PFSK-1 (cell line): Measurements from ENCODE around the gene HECTD2.

ENCODE experiments used
- FOXP2 ChIP-seq: optimal IDR thresholded peaks from 2 replicates; pipeline ENCODE3; 2011; ENCODE audit warnings: borderline replicate concordance, control low read depth, inconsistent platforms; ENCODE audit not compliant: insufficient read depth; ENCODE audit errors: extremely low read length, extremely low read depth
- POLR2AphosphoS5 ChIP-seq: IDR thresholded peaks from 2 replicates; pipeline ENCODE4 v1.6.1; 2012; ENCODE audit warnings: low read depth, mild to moderate bottlenecking, control low read depth, low read length, moderate library complexity
- REST ChIP-seq, 2 experiments: IDR thresholded peaks; 2 replicates each; pipeline versions ENCODE4 v1.6.1 to v1.8.0; 2011 to 2012; ENCODE audit warnings: low read depth in 2 of 2, low read length in 2 of 2, control low read depth in 1 of 2, inconsistent platforms in 1 of 2, mild to moderate bottlenecking in 1 of 2, moderate library complexity in 1 of 2; ENCODE audit not compliant: insufficient read depth in 1 of 2
- SIN3A ChIP-seq: IDR thresholded peaks from 2 replicates; pipeline ENCODE4 v1.6.1; 2012; ENCODE audit warnings: mild to moderate bottlenecking, low read length, moderate library complexity, borderline replicate concordance; ENCODE audit not compliant: insufficient read depth
- TAF1 ChIP-seq: IDR thresholded peaks from 2 replicates; pipeline ENCODE4 v1.6.1; 2012; ENCODE audit warnings: low read length, control low read depth, borderline replicate concordance; ENCODE audit not compliant: insufficient read depth

The HECTD2 gene

DNA sequence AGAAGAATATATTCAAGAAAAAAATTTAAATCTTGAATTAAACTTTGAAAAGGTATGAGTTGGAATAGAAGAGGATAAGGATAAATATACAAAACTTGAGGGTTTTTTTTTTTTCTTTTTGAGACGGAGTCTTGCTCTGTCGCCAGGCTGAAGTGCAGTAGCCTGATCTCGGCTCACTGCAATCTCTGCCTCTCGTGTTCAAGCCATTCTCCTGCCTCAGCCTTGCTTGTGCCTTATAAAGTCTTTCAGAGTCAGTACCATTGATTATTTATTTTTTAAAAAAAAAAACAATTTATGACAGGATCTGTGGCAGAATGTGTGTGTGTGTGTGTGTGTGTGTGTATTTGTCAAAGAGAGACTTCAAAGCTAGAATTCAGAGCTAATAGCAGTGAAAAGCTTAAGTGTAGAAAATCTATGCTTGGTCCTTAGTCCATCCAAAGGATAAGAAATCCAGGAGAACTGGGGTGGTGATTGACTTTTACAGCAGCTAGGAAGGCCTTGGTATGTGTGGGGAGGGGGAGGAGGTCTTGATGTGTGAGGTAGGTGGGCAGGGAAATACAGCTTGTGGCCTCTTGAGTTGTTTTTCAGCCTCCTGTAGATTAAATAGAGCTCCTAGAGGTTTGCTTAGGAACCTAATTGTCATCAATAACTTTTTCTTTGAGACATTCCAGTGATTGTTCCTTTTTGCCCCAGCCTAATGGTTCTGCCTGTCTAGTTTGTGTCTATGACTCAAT is 2.4 kb downstream of the HECTD2 start:
- TF ChIP-seq SIN3A (no peak), POLR2AphosphoS5 (no peak), TAF1 (no peak), REST (IDR thresholded peaks at IDR 0.05; ENCODE audit: insufficient read depth in 1 of 2, low read depth in 2 of 2, low read length in 2 of 2) (no peak), FOXP2 (no peak)

DNA sequence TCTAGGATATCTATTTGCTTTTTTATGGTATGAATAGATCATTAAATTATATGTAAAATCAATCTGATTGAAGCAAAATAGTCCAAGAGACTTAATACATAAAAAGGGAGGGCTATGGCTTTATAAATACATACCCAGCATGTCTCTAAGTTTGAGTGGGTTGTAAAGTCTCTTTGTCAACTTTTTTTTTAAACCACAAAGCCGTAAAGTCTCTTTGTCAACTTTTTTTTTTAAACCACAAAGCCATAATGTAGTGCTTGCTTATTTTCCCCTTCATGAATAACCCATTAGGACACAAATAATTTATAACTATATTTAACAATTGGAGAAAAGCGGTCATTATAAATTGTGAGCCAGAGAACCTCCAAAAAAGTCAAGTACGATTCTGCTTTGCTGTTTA is 5.7 kb downstream of the HECTD2 start:
- TF ChIP-seq REST (IDR thresholded peaks at IDR 0.05; ENCODE audit: insufficient read depth in 1 of 2, low read depth in 2 of 2, low read length in 2 of 2) = no peak
- TF ChIP-seq FOXP2 = no peak
- no peak for TF ChIP-seq TAF1
- no peak for TF ChIP-seq SIN3A
- TF ChIP-seq POLR2AphosphoS5 = no peak

DNA sequence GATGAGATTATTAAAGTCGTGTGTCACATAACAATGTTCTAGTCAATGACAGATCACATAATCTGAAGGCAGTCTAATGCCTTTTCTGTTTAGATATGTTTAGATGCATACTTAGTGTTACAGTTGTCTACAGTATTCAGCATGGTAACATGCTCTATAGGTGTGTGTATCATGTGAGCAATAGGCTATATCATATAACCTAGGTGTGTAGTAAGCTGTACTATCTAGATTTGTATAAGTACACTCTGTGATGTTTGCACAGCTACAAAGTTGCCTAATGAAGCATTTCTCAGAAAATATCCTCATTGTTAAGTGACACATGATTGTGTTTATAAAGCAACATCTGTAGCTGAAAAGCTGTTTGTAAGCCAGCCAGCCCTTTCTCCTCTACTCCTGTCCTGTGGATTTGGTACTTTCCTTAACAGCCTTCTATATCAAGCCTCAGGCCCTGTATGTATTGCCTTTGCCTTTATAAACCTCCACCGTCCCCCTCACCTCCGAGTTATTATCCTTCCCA is 6.3 kb downstream of the HECTD2 start:
- TF ChIP-seq REST (IDR thresholded peaks at IDR 0.05; ENCODE audit: insufficient read depth in 1 of 2, low read depth in 2 of 2, low read length in 2 of 2) (no peak), POLR2AphosphoS5 (no peak), SIN3A (no peak), FOXP2 (no peak), TAF1 (no peak)

DNA sequence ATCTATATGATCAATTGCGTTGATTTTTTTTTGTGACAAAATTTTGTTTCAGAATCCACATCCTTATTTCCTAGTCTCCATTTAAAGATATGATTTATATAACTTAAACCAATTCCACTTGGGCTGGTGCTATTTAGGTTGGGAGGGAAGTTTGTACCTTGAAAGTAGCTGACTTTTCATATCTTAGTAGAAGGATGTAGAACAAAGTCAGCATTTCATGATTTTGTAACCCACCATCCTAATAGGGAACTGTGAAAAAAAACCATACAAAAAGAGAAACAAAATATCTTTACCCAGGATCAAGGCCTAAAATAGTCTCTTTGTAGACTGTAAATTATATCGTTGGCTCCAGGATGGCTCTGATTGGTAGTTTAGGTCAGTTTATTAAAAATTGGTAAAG is 8.3 kb downstream of the HECTD2 start:
- TF ChIP-seq POLR2AphosphoS5 (no peak), REST (IDR thresholded peaks at IDR 0.05; ENCODE audit: insufficient read depth in 1 of 2, low read depth in 2 of 2, low read length in 2 of 2) (no peak), TAF1 (no peak), FOXP2 (no peak), SIN3A (no peak)

- TF ChIP-seq REST (IDR thresholded peaks at IDR 0.05; ENCODE audit: insufficient read depth in 1 of 2, low read depth in 2 of 2, low read length in 2 of 2) (no peak), TAF1 (no peak), POLR2AphosphoS5 (no peak), SIN3A (no peak)
Measured at GRCh38 chr10:91420868-91421267, 10.7 kb downstream of the HECTD2 start.
